HPDE6-E6E7 (cell line): ENCODE results near the gene PHACTR1.
"Not testable (repeated sequence)": the region's sequence is repeated elsewhere in the genome, so short reads cannot be mapped to it uniquely, and the experiment has no call there.

Source experiments
- DNase-seq: peaks from one replicate; pipeline ENCODE4 v3.0.0; 2011; ENCODE audit warnings: missing footprints; ENCODE audit errors: extremely low spot score

The PHACTR1 gene

DNA sequence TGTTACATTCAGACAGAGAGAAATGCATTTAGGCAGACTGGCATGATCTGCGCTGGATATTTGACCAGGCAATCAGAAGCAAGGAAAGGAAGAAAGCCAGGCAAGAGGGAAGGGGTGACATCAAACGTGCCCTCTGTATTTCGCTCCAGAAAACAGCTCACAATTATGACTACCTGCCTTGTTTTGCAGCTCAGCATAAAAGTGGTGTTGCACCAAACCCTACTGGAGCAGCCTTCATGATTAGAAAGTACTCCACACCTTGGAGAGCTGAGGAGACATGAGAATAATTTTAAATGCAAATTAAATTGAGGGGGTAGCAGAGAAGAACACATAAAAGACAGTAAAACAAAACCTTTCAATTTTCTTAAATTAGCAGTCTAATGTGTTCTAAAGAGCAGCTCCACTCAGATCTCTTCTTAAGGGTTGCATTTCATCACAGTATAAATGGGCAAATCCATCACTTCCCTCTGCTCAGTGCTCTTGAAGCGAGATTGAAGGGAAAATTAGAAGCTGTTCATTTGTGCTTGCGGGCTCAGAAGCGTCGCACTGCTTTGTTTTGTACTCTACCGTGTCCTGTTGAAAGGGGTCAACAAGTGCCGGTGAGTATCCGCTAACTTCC lies at the start of gene PHACTR1:
TSS of gene PHACTR1 (plus strand) at position 470 of the 619 bp plus-strand sequence.
- DNase-seq, result no peak

DNA sequence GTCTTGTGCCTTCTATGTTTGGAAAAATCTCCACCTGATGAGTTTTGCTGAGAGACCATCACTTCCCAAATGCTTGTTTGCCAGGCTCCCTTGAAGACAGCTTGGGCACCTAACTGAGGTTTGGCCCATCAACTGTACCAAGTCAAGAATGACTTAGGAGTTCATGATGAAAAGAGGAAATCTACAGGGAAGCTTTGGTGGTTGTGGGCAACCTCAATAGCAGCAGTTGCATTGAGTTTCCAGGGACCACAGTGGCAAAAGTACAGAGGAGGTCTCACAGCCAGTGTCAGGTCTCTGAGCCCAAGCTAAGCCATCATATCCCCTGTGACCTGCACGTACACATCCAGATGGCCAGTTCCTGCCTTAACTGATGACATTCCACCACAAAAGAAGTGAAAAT lies 49.7 kb upstream of the PHACTR1 start:
- no peak for DNase-seq

DNA sequence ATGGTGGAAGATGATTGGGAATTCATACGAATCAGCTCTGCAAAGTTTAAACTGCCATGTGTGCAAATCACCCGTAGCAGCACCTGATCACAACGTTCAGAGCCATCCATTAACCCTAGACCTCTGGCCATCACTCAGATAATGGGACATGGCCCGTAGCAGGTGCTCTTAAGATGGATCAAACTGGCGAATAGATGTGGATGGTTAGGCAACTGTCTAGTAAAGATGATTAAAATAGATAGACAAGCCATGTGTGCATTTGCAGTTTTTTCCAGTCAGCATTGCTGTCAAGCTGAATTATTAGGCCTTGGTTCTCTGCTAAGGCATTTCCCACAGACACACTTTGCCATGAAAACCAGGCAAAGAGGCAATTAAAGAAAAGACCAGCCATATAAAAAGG lies 40.6 kb upstream of the PHACTR1 start:
- no peak for DNase-seq

DNA sequence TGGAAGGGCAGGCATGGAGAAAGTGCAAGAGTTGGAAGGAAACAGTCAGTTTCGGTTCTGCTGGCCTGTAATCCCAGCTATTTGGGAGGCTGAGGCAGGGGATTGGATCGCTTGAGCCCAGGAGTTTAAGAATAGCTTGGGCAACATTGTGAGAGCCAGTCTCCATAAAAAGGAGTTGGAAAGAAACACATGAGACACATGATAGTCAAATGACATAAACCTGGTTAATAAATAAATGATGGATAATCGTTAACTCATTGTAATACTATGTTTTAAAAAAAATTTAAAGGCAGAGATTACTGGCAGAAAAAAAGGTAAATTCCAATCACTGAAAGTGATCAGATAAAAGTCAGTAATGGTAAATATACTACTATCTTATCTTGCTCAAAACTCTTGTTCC lies 37.2 kb upstream of the PHACTR1 start:
- no peak for DNase-seq

DNA sequence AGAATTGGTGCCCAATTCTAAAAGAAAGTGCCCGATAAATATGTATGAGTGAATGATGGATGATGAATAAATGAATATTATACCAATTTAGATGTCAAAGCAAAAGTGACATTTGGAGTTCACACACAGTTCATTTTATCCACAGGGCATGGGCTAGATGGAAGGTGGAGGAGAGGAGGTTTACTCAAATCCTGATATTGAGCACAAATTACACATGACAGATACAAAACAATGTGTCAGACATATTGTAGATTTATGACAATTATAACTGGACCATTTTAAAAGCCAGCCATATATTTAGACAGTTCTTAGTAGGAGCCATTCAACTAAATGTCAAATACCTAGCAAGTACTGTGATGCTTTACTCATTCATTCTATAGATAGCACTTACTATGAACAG lies 23.4 kb upstream of the PHACTR1 start:
- DNase-seq, result no peak

DNA sequence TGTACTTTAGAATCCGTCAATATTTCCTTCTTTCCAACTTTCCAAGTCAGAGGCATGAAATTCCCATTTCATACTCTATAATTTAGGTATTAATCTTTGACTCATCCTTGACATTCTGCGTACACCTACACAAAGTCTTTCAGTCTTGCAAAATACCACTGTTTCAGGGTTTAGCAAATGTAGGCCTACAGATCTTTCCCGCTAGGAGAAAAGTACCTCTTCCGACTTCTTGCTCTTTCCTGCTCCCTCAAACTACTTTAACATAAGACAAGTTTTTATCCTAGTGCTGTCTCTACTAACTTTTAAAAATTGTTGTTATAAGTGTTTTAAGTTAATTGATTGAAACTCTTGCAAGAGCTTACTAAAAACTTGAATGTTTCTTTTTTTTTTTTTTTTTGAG lies 18.3 kb upstream of the PHACTR1 start:
- DNase-seq, result no peak

DNA sequence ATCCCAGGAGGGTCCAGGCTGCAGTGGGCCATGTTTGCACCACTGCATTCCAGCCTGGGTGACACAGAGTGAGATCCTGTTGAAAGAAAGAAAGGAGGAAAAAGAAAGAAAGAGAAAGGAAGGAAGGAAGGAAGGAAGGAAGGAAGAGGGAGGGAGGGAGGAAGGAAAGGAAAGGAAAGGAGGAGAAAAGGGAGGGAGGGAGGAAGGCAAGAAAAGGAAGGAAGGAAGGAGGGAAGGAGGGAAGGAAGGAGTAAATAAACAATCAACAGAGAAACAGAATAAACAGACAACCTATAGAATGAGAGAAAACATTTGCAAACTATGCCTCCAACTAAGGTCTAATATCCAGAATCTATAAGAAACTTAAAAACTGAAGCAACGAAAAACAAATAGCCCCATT lies 11.6 kb upstream of the PHACTR1 start:
- DNase-seq, result no peak

DNA sequence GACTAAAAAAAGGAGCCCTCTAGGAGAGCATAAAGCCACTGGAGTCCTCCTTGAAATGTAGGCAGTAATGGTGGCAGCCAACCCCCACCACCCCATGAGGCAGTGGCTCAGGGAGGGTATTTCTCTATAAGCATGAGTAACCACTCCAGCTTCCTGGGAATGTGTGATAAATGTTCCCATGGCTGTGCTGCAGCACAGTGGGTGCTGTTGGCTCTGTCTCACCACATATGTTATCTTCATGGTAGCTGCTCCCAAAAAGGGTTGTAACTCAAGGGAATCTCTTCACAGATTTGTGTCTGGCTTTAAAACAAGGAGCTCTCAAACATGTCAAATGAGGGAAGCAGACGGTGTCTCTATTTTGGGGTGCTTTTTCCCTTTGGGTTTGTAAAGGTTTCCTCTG lies 7.5 kb upstream of the PHACTR1 start:
- no peak for DNase-seq

DNA sequence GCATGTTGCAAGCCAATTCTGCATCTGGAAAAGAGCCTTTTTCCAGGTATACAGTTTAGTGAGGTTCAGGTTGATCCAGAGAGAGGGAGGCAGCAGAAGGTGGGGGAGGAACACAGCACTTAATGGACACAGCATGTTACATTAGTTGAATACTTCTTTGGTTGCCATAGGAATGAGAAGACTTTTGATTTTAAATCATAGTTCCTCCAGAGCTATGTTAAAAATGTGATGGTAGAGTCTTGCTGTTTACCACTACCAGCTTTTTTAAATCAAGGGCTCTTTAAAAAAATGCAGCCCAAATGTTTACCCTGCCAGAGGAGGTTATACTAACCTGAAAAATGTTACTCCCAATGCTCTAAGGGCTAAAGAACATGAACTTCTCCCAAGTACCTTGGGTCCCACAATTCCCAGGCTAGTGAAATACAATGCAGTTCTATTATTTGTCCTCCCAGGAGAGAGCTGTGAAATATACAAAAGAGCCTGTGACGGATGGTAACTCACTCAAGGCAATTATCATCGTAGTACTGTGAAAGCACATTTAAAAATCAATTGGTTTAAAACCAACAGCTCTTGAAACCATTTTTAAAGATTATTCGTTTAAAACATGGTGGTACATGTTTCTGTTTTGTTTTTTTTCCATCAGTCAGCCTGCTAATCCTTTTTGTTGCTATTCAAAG lies 6.9 kb upstream of the PHACTR1 start:
- no peak for DNase-seq

DNA sequence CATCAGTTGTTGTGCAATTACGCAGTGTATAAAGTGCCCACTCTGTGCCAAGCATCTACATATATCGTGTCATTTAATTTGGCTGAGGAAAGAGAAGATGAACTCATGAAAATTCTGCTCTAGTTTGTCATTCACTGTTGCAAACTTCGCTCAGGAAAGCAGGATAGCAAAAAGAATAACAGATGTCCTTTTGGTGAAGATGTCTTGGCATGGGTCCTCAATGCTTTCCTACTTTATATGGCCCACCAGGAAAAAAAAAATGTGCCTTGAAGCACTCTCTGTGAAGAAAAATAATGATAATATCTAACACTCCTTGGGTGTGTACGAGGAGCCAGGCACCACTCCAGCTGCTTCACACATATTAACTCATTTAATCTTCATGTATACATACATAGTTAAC lies 5.6 kb upstream of the PHACTR1 start:
- no peak for DNase-seq

DNA sequence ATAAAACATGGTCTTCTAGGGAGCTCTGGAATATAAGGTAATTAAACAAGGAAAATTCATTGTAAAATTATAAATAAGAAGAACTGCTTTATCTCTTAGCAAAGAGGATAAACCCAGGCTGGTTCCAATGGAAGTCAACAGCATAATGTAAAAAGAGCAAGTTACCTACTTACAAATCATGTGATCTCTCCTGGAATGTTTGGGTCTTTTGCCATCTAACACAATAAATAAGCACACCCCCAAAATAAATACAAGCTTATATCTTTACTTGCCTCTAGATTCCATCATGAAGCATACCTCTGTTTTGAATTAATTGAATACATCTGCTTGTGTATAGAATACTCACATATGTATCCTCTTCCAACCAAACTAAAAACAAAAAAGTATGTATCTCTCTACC lies 2.5 kb upstream of the PHACTR1 start:
- no peak for DNase-seq

DNA sequence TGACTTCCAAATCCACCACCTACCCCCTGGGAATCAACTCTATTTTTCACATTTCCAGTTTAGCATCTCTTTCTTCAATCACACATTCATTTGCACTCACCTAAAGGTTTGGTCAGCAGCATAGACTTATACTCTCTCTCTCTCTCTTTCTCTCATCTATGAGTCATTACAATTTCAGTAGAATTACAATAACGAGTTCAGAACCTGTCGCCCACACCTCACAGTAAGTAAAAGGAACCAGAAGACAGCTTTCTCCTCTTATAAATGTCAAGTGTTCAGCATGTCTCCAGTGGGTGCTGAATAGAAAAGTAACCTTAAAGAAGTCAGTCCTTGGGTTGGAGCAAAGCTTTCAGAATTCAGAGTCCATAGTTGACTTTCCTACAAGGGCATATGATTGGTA lies 1.1 kb upstream of the PHACTR1 start:
- DNase-seq, result no peak

DNA sequence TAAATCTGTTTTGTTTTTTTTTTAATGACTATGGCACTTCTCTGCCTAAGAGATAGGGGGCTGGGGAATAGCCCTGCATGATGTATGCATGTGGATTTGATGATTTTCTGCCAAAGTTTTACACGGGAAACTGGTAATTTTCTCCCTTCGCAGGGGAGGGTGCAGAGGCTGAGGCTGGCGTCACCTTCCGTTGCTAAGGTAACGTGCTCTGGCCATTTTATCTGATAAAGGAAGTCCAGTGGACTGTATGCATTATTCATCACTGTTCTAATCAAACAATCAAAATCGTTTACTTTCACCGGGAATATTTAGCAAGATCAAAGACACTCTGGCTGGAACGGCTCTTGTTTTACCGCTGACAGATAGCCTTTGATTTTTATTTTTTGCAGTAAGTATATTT lies 789 bp downstream of the PHACTR1 start:
- no peak for DNase-seq

DNA sequence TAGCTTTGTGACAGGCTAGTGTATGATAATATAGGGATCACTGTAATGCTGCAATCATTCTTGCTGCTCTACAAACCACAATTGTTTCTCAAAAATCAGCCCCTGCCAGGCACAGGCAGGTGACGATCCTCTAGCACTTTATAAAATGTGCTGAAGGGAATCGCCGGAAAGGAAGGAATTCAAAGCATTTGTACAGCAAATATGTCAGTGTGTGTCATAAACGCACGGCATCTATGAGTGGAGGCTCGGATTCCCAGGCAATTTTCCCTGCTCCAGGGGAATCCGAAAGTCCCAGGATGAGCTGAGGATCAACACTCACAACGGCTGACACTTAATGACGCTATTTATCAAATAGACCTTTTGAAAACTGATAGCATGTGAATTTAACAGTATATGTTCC lies 1.4 kb downstream of the PHACTR1 start:
- DNase-seq, result no peak

DNA sequence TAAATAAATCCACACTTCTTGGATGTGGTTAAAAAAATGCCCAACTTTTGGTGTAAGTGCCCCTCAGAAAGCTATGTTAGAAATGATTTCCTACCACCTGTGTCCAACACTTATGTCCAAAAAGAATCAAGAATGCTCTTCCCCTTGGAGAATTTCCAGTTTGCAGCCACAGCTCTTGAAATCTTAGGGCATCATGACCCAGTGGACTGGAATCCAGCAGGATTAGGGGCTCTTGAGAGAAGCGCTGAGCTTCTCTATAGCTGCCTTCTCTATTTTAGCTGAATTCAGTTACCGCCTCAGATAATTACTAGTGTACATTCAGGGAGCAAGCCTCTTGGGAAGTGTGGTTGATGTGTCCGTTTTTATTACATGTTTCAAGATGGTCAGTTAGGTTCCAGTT lies 2.5 kb downstream of the PHACTR1 start:
- no peak for DNase-seq

DNA sequence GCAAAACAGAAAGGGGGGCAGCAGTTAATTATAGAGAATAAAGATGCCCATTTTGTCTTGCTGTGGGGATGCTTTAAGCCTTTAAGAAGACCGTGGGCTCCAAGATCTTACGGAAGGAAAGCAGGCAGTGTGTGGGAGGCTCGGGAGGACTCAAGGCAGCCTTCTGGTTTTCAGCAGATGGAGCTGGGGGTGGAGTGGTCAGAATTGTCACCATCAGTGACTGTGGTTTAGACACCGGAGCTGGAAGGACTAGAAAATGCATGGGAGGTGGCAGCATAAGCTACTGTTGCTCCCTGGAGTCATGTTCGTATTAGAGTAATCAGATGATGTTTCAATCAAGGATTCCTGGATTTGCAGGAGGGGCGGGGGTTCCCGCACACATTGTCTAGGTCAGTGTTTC lies 3.7 kb downstream of the PHACTR1 start:
- DNase-seq, result no peak

DNA sequence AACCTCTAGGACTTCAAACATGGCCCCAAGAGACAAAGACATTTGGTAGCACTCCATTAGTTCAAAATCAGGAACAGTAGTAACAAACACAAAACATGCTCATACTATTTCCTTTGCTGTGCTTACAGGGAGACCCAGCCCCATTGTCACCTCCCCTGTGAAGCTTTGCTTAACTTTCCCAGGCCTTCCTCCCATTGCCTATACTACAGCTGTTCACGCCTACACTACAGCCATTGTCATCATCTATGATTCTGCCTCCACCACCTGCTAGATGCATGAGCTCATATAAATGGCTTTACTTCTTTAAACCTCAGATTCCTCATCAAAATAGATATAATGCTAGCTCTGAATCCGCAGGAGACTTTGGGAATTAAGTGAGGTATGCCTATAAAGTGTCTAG lies 8.7 kb downstream of the PHACTR1 start:
- no peak for DNase-seq

DNA sequence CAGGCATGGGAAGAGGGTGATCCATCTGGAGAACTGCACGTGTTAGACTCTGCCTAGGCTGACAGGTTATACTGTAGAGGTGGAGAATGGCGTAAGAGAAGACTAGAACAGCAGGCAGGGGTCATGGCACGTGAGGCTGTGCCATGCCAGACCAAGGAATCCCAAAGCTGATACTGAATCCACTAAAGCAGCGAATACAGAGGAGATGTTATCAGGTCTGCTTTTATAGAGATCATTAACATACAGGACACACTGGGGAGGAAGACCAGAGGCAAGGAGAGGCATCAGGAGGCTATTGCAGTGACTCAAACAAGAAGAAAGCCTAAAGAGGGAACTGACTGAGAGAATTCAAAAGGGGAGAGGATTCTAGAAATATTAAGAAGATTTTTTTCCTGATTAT lies 12.9 kb downstream of the PHACTR1 start:
- no peak for DNase-seq

DNA sequence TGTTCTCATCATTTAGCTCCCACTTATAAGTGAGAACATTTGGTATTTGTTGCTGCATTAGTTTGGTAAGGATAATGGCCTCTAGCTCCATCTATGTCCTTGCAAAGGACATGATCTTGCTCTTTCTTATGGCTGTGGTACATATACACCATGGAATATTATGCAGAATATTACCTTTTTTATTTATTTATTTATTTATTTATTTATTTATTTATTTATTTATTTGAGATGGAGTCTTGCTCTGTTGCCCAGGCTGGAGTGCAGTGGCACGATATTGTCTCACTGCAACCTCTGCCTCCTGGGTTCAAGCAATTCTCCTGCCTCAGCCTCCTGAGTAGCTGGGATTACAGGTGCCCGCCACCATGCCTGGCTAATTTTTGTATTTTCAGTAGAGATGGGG lies 14.2 kb downstream of the PHACTR1 start:
- DNase-seq, result not testable (repeated sequence)

DNA sequence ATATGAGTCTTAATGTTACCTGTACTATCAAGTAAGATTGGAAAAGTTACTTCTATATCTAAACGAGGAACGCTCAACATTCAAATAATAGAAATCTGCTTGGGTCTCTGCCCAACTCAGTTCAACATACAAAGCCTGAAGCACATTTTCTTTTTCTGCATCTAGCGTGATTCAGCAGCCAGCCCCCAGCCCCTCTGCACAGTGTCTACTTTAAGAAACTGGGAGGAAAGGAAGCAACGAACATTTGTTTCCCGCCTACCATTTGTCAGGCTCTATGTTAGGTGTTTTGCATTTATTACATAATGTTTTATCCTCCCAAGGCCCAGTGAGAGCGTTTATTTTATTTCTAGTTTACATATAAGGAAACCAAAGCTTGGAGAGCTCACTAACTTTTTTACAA lies 17.3 kb downstream of the PHACTR1 start:
- no peak for DNase-seq

DNA sequence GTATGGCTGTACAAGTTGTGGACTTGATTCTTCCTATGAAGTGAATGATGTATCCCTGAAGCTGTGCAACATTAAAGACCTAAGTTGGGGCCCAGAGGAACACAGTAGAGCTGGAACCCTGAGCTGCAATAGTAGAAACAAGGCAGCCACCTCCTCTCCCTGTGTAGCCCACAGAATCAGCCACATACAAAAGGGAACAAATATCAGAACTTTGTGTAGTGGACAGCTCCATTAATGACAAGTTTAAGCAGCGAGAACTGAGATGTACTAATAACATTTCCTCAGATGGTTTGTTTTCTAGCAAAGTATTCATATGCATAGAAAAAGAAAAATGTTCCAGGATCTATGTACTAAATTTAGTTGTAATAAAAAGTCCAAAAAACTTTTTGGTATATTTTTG lies 19.2 kb downstream of the PHACTR1 start:
- DNase-seq, result no peak

DNA sequence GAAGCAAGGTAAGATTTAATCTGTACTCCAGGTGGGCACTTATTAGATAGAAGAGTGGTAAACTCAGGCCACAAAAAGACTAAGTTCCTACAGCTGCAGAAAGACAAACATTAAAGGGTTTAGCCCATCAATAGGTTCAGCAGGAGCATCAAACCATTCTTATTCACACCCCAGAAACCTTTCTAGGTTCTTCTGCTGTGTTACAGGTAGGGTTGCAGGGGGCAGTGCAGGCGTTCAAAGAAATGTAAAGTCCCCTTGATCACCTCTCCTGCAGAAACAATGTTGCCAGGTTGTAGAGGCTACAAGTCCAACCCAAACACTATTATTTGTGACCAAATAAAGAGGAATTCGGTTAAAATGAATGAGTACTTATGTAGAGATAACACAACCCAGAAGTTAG lies 31.8 kb downstream of the PHACTR1 start:
- no peak for DNase-seq

DNA sequence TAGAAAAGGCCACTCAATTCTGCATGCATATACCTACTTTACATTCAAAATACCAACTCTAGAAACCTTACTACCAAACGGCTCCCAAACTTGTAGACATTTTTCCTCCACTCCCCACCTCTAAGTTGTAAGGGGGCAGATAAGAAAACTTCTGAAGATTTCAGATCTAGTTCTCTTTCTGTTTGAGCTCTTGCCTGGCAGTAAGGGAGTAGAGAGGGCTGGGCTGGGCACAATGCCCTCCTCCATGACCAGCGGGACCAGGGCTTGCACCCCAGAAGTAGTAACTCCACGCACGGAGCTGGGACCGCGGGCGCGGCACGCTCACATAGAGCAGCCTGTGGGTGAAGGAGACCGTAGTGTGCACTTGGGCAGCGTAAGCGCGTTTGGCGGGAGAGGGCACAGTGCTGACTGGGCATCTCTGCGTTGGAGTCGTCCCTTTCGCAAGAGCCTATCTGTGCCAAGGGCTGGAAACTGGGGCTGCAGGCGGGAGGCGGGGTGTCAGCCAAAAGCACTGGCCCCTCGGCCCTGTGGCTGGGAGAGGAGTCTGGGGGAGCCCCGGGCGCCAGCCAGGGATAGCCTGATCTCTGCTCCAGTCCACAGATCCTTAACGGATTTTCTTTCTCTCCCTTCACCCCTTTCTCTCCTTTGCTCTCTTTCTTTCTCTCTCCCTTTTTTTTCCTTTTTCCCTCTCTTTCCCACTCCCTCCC lies 32.4 kb downstream of the PHACTR1 start:
- DNase-seq, result no peak
